HG02852 (cell line): ENCODE measurements around the gene OR2J1.
"Not testable (repeated sequence)": the region's sequence is repeated elsewhere in the genome, so short reads cannot be mapped to it uniquely, and the experiment has no call there.

ENCODE experiments used
- ATAC-seq: cut with Tn5 transposase; IDR thresholded peaks from one replicate; pipeline ENCODE4 v1.9.1; 2021; ENCODE audit warnings: mild to moderate bottlenecking, moderate library complexity; ENCODE audit not compliant: unreplicated experiment

OR2J1 gene

GRCh38 chr6:29099190-29099589 lies at the start of gene OR2J1:
TSS of gene OR2J1 (plus strand) at chr6:29099490. CDS start at chr6:29100943, 1,453 bp downstream.
- ATAC-seq = no peak

DNA sequence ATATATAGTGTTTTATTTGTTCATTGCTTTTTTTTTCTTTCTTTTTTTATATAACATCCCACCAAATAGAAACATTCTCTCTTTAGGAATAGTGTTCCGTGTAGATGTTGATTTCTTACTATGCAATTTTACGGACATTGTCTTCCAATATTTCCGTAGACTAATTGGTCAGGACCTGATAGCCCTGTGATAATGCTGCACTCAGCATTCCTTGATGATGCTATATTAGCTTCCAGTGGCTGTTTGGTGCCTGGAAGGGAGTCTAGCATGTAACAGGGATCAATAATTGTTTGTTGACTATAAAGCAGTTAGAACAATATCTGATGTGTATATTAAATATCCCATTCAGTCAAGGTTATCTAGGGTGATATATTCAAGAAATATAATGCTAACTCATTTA lies 47.6 kb upstream of the OR2J1 start:
- ATAC-seq = no peak

DNA sequence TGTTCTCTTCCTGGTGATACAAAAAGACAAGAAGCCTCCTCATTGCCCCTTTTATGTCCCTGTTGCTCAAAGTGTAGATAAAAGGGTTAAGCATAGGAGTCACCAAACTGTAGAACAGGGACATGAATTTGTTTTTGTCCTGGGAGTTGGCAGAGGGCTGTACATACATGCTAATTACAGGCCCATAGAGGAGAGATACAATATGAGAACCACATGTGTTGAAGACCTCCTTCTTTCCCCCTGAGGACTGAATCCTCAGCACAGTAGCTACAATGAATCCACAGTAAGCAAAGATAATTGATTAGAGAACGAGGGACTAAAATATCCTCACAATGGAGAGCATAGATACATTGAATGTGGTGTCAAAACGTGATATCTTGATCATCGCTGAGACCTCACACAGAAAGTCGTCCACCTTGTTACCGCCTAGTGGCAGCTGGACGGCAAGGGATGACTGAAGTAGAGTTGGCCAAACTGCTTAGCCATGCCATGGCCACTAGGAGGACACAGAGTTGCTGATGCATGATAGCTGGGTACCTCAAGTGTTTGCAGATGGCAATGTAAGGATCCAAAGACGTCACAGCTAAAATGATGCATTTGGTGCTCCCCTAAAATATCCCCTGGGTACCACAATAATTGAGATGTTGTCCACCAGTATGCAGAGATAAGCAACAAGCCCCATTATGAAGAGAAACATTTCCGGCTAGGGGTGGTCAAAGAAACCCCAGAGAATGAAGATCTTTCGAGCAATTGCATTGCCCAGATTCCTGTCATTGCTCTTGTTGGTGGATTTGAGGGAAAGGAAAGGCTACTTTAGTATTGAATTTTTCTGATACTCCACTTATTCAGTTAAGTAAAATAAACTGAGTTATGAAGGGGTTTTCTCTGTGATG lies 27.2 kb upstream of the OR2J1 start:
- ATAC-seq = no peak

GRCh38 chr6:29079203-29079602 lies 20.1 kb upstream of the OR2J1 start:
- ATAC-seq = no peak

DNA sequence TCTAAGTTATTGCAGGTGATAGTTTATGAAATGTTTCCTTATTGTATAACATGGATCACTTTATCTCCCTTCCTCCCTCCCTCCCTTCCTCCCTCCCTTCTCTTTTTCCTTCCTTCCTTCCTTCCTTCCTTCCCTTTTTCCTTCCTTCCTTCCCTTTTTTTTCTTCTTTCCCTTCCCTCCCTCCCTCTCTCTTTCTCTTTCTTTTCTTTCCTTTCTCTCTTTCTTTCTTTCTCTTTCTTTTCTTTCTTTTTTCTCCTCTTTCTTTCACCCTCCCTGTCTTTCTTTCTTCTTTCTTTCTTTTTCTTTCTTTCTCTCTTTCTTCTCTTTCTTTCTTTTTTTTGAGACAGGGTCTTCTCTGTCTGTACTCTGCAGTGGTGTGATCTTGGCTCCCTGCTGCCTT lies 18.0 kb upstream of the OR2J1 start:
- no peak for ATAC-seq

- ATAC-seq = no peak
These were observed 16.8 kb upstream of the OR2J1 start for GRCh38 chr6:29082457-29082856.

DNA sequence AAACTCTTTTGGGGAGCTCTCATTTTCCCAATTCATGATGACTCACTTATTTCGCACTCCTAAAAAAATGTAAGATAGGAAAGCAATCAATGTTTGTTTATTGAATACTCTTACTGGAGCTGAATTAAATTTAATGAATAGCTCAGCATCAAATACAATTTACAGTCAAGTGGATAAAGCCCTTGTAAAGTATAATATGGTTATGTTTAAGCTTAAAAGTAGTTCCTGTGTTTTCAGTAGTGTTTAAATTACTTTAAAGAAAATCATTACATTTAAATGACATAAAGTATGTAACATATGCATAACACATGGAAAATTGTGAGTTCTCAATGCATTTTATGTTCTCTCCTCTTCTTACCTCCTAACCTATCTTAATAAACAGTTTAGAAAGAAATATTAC lies 12.1 kb upstream of the OR2J1 start, which contains the start of gene OR2B3:
Gene OR2B3, minus strand, starts transcription at position 101 of the 400 bp plus-strand sequence. Its CDS starts 65 bp downstream, at position 36.
- no peak for ATAC-seq

DNA sequence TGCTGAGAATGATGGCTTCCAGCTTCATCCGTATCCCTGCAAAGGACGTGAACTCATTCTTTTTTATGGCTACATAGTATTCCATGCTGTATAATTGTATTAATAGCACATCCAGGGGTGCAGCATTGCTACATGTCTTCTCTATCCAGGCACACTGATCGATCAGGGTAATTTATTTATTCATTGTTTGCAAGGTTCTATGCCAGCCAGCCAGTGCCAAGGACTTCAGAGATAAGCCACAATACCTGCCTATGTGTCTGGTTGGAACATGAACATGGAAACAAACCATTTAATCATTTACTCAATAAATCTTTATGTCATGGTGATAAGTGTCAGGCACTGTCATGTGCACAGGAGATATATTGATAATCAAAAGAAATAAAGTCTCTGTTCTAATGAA lies 6.3 kb upstream of the OR2J1 start:
- ATAC-seq = no peak

DNA sequence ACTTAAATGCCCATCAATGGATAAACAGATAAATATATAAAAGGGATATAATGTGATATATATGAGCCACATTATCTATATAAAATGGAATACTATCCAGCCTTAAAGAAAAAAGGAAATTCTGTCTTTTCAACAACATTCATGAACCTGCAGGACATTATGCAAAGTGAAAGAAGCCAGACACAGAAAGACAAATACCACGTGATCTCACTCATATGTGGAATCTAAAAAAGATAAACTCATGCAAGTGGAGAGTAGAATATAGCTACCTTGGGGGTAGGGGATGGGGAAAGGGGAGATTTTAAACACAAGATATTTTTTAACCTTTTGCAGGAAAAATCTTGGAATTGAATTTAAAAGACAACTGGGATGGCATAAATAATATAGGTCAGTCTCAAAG lies 1.5 kb upstream of the OR2J1 start:
- ATAC-seq = no peak

DNA sequence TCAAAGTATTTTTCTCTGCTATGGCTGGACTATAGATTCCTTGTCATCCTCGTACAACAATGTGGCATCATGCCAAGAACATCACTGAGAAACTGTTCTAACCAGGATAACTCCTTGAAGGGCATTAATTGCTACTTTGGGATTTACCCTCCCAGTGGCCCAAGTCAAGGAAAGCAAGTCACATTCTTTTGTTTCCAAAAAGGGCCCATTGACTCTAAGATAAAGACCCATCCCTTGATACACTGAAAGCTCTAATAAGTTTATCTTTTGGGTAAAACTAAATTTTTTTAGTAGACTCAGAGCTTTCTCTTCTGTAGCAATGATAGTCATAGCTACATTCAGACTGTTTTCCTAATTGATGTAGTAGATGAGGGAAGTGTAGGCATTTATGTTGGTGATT lies 8.5 kb downstream of the OR2J1 start, which contains the start of gene OR2J3:
Gene OR2J3, plus strand, starts transcription at position 301 of the 400 bp plus-strand sequence. CDS start 3,833 bp downstream, outside the sequence.
- ATAC-seq = no peak

GRCh38 chr6:29112135-29112534 lies 12.8 kb downstream of the OR2J1 start:
- ATAC-seq = no peak

DNA sequence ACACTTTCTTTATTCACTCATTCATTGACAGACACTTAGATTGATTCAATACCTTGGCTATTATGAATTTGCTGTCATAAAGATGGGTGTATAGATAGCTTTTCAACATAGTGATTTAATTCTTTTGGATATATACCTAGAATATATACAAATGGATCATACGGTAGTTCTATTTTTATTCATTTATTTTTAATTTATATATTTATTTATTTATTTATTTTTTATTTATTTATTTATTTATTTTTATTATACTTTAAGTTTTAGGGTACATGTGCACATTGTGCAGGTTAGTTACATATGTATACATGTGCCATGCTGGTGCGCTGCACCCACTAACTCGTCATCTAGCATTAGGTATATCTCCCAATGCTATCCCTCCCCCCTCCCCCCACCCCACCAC lies 15.7 kb downstream of the OR2J1 start:
- not testable (repeated sequence) for ATAC-seq

DNA sequence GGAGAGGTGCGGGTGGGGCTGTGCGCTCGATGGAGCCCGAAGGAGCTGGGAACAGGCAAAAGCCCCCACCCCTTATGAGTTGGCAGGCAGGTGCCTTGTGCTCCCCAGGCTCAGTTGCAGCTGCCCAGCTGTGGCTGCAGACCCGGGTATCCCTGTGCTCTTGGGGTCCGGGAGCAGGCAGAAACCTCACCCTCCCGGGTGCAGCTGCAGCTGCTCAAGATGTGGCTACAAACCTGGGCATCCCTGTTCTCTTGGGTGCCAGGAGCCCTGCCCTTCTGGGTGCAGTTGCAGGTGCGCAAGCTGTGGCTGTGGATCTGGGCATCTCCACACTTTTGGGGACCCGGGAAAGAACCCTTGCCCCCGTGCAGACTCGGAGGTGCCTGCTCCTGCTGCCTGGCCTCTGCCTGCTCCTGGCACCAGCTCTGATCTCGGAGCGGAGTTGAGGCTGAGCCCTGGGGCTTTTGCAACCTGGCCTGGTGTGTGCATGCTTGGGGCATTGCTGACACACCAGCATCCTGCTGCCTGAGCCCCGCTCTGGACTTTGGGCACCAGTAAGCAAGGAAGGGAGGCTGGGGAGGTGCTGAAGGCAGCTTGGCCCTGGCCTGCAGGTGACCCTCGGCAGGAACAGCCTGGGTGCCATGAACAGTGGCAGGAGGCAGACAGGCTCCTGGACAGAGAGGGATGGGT lies 30.2 kb downstream of the OR2J1 start:
- no peak for ATAC-seq

DNA sequence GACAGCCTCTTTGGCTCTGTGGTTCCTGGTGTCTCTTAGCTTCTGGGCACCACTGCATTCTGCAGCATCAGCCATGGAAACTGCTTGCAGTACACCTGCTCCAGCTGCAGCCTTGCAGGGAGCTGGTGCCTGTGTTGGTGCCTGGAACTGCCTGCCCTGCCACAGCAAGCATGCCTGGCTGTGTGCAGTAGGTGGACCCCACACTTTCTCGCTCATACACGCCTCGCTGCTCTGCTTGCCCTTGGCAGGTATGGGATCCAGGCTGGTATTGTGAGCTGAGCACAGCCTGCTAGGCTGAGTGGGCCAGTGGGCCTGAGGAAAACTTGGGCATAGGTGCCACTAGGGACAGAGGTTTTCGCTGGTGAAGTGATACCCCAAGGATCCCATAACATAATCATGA lies 31.4 kb downstream of the OR2J1 start:
- no peak for ATAC-seq

DNA sequence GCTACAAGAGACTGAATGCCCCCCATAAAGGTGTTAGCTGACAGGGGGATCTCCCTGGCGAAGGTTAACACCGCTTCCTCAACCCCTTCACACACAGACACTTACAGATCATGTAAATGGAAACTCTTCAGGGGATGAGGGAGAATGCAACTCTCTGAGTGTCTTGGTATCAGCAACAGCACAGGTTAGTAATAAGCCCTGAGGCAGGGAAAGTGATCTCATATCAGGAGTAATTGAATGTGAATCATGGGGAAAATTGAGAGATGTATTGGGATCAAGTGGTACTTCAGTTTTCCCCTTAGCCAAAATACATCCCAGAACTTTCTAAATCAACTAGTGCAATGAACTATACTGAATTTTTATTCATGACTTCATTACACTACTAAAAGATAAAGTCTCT lies 32.4 kb downstream of the OR2J1 start:
- ATAC-seq = no peak

DNA sequence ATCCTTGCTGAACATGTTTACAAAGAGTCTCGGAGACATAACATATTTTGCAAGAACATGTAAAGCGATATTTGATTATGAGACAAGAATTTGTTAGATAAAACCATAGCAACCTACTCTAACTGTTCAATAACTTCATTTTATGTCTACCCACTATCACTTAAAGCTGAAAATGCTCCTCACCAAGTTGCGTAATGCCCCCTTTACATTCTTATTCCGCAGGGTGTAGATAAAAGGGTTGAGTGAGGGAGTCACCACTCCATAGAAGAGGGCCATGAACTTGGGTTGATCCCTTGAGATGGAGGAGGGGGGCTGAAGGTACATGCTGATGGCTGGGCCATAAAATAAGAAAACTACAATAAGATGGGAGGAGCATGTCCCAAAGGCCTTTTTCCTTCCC lies 38.4 kb downstream of the OR2J1 start:
- no peak for ATAC-seq

GRCh38 chr6:29141606-29142005 lies 42.3 kb downstream of the OR2J1 start:
- ATAC-seq = no peak

DNA sequence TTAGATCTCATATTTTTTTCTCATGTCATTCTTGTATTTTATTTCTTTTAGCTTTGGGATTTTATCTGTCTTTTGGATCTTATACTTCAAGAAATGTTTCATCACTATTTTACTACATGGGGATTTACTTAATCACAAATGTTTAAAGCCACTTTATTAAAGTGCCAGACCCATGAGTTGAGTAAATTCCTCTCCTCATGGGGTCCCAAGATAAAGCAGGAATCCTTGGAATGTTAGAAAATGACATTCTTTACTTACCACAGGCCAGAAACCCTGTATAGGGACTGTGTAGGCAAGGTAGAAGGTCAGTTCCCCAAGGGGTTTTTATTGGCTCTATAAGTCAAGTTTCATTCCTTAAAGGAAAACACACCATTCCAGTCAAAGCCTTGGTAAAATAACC lies 43.0 kb downstream of the OR2J1 start:
- ATAC-seq = no peak

DNA sequence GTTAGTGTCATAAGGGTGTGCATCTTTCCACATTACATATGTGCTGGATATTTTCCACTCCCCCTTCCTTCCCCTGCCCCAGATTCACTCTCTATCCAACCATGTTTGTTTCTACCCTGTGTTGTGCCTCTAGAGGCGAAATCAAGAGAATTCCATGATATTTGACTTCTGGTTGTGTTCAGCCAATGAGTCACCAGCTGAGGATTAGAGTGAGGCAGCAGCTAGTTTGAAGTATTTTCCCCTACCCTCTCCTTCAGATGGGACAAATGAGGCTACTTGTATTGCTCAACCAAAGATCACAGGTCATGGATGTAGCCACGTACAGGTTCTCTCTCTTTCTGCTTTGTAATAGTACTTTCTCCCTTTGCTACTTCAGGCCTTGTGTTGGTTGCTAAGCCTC lies 46.9 kb downstream of the OR2J1 start:
- ATAC-seq = no peak

DNA sequence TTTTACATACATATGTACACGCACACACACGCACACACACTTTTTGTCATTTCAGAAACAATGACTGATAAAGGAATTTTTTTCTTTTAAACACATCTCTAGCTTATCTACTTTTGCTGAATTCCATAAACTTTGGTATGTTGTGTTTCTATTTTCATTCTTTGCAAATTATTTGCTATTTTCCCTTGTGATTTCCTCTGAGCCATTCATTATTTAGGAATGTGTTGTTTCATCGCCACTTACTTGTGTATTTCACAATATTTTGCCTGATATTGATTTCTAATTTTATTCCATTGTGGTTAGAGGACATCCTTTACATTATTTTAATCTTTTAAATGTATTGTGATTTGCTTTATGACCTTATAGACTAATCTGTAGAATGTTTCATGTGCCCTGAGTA lies 47.8 kb downstream of the OR2J1 start:
- ATAC-seq = no peak

DNA sequence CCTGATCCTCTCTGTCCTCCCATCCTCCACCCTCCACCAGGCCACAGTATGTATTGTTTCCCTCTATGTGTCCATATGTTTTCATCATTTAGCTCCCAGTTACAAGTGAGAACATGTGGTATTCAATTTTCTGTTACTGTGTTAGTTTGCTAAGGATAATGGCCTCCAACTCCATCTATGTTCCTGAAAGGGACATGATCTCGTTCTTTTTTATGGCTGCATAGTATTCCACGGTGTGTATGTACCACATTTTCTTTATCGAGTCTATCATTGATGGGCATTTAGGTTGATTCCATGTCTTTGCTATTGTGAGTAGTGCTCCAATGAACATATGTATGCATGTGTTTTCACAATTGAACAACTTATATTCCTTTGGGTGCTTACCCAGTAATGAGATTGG lies 50.2 kb downstream of the OR2J1 start:
- not testable (repeated sequence) for ATAC-seq
